Measurements from ENCODE around the gene NSMCE4A.

GRCh38 chr10:121983852-121984251 is 8.8 kb upstream of the NSMCE4A start:
- no peak for TF ChIP-seq CTCF (conservative IDR thresholded peaks at IDR 0.05; ENCODE audit: low read depth, low read length)
- TF ChIP-seq EZH2phosphoT487 (IDR thresholded peaks at IDR 0.05; ENCODE audit: borderline replicate concordance, low read length): no peak
- no peak for TF ChIP-seq EZH2 (IDR thresholded peaks at IDR 0.05; ENCODE audit: low read length, unreplicated experiment)

All from PC-3 (cell line).